GM18951 (cell line): Measurements from ENCODE around the gene STRC.
"Not testable (repeated sequence)": the region's sequence is repeated elsewhere in the genome, so short reads cannot be mapped to it uniquely, and the experiment has no call there.

Experiments
- POLR2A ChIP-seq: IDR thresholded peaks from 4 replicates; pipeline ENCODE4 v1.6.1; 2011; ENCODE audit warnings: mild to moderate bottlenecking; ENCODE audit not compliant: insufficient read length, insufficient read depth; ENCODE audit errors: extremely low read depth
- in situ Hi-C: fragments of 300-500 bp; cut with MboI; formaldehyde crosslinking; loops from one replicate; pipeline ENCODE4 v1.12.0; 2022; ENCODE audit warnings: low sequenced_read_pairs, mixed read lengths, inconsistent platforms; ENCODE audit not compliant: unreplicated experiment

The STRC gene

DNA sequence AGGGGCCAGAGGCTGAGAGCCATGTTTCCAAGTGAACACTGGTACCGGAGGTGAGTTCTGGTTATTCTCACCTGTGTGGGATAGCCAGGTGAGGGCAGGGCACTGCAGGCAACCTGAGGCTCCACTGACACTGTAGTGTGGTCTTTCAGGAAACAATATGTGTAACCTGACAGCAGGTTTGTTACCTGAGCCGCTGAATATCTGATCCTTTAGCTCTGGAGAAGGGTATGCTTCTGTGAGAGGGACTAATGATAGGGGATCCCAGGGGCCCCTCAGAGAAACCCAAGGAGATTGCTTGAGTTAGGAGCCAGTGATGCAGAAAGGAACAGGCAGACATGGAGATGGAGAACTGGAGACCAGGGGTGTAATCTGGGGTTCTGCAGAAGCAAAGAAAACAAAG, at the start of gene STRC:
TSS of gene STRC (minus strand) at position 101 of the 400 bp plus-strand sequence. CDS start at position 23, 78 bp downstream.
- in situ Hi-C loops, result not testable (repeated sequence)

DNA sequence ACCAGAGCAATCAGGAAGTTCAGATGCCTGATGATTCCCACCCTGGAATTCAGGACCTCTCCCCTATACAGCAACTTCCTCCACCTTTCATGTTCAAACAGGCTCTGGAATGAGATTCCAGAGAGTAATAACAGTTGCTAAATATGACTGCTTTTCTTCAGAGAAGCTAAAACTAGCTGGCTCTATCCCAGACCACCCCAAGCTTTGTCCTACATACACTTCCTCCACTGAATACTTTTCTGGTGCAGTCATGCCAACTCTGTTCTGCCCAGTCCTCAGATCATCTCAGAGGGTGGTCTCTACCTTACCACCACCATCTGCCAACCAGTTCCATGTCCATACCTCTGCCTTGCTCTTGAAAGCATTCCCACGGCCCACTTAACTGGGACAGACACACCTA, 47.6 kb upstream of the STRC start:
- in situ Hi-C loops, result not testable (repeated sequence)

GRCh38 chr15:43663333-43663732, 44.7 kb upstream of the STRC start:
- in situ Hi-C loops, result not testable (repeated sequence)

GRCh38 chr15:43662293-43662692, 43.7 kb upstream of the STRC start:
- in situ Hi-C loops, result not testable (repeated sequence)

DNA sequence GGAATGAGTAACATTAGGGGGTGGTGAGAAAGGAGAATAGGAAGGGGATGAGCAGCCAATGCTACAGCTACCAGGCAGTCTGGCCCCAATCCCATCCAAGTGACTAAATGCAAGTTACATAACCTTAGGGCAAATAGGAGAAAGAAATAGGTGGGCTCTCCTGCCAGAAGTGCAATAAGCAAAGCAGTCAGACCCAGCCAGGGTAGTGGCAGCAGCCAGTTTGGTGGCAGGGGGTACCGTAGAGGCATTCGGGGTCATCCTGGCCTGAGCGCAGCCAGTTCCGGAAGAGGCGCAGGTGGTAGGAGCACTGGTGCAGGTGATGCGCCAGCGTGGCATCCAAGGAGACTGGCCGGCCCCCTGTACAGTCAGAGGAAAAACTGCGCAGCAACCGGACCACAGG, 41.1 kb upstream of the STRC start:
- in situ Hi-C loops, result not testable (repeated sequence)

DNA sequence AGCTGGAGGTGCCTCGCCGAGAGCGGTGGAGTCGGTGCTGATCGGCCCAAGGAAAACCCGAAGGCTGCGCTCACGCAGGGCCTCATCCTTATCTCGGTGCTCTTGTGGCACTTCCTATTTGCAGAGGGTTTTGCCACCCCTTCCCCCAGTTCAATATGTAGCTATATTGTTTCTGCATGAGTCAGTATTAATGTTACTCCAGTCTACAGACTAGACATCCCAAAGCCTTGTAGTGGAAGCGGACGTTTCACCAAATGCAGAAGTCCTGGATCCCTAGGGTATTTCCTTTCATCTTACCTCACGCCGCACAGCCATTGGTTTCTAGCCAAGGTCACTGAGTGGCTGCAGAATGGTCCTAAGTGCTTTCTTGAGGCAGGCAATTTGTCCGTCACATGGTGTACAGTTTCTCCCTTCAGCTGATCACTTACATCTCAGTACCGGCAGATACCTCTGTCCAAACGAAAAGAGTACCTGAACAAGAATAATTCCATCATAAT, 30.9 kb upstream of the STRC start:
- in situ Hi-C loops, result not testable (repeated sequence)

DNA sequence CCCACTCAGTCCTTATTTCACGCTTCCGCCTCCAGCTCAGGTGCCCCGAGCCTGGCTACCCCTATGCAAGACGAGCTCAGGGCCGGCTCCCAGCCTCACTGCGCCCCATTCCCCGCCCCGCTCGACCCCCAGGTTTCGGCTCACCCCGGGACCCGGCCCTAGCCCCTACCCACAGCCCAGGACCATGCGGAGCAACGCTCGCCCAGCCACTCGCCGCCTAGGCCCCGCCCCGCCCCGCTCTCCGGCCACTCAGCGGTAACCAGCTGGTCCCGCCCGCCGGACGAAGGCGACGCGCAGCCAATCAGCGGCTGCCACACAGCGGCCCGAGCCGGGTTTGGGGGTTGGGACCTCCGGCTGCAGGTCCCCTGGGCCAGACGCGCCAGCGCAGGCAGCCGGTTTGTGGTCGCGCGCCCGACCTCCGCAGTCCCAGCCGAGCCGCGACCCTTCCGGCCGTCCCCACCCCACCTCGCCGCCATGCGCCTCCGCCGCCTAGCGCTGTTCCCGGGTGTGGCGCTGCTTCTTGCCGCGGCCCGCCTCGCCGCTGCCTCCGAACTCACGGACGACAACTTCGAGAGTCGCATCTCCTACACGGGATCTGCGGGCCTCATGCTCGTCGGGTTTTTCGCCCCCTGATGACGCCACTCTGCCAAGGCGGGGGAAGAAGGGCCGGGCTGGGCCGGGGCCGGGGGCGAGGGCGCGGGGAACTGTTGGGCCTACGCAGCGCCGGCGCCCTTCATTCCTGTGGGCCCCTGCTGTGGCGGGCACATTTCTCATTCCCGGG, 30.2 kb upstream of the STRC start, which contains the start of gene CATSPER2:
TSS of gene CATSPER2 (minus strand) at position 196 of the 781 bp plus-strand sequence. CDS start 783 bp downstream, outside the sequence.
- in situ Hi-C loops, result no loop called here
- TF ChIP-seq POLR2A, result no peak

DNA sequence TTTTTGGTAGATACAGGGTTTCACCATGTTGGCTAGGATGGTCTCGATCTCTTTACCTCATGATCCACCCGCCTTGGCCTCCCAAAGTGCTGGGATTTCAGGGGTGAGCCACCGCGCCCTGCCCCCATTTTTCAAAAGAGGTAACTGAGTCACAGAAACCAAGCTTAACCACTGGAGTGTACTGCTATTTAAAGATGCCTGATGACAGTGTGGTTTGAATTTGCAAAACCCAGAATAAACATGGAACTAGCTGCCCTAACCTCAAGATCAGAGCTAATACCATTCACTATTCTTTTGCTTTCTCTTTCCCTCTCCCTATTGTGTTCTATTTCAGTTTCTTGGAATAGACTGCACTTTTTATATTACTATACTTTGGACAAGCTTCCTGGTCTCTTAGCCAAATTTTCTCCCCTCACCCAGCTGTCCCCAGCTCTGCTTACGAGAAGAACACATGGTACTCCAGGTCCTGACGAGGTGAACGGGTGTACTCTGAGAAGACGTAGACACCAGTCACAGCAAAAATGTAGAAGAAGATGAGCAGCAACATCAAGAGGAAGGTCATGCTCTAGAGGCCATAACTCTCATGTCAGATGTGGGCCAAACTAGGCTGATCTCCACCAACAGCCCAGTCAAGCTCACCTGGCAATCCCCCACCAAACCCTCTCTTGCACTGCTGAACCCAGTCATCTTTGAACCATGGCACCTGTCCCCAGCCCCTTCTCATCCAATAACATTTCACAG, 20.0 kb upstream of the STRC start:
- in situ Hi-C loops, result loop anchor here (5.0 kb wide), 1 partner anchor 94 kb away; no protein-coding TSS in a partner anchor

- in situ Hi-C loops, result not testable (repeated sequence)
Measured at GRCh38 chr15:43626937-43627336, 8.3 kb upstream of the STRC start.

DNA sequence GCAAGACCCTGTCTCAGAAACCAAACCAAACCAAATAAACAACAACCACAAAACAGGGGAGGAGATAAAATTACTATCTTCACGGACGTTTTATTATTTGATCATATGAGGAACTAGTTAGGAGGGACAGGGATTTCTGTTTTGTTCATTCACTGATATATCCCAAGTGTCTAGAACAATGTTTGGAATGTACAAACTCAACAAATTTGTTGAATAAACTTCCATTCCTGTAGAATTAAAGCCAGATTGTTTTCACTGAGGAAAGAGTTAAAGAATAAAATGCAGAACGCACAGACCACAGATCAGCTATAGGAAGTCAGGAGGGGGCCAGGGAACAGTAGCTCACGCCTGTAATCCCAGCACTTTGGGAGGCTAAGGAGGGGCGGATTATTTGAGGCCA, 6.5 kb upstream of the STRC start:
- in situ Hi-C loops, result no loop called here
- TF ChIP-seq POLR2A, result no peak

DNA sequence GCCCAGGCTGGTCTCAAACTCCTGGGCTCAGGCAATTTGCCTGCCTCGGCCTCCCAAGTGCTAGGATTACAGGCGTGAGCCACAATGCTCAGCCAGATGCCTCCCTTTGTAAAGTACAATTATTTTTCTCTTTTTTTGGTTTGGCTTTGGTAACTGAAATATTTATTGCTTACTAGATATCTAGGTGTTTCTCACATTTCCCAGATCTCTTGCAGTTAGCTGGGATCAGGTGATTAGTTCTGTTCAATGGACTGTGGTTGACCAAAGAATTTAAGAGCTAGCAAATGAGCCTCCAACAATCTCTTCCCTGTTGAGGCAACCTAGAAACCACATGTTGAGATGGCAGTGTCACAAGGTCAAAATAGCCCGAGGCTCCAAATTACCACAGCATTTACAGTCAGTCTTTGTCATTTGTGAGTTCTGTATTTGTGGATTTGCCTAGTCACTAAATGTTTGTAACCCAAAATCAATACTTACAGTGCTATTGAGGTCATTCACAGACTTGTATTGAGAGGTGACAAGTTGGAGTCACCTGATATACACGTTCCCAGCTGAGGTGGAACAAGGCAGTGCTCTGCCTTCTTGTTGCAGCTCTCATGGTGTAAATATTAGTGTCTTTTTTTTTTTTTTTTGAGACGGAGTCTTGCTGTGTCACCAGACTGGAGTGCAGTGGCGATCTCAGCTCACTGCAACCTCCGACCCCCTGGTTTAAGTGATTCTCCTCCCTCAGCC, 3.6 kb upstream of the STRC start:
- in situ Hi-C loops, result not testable (repeated sequence)

- in situ Hi-C loops, result not testable (repeated sequence)
Measured at GRCh38 chr15:43617750-43618149, 850 bp downstream of the STRC start.

DNA sequence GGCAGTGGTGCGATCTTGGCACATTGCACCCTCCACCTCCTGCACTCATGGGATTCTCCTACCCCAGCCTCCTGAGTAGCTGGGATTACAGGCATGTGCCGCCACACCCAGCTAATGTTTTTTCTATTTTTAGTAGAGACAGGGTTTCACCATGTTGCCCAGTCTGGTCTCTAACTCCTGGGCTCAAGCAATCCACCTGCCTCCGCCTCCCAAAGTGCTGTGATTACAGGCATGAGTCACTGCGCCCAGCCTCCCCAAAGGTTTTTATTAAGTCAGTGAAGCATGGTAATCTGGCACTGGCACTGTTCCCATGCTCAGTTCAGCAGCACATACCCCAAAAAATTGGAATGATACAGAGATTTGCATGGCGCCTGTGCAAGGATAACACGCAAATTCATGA, 16.4 kb downstream of the STRC start:
- in situ Hi-C loops, result loop anchor here (5.0 kb wide), 1 partner anchor 100 kb away; no protein-coding TSS in a partner anchor

DNA sequence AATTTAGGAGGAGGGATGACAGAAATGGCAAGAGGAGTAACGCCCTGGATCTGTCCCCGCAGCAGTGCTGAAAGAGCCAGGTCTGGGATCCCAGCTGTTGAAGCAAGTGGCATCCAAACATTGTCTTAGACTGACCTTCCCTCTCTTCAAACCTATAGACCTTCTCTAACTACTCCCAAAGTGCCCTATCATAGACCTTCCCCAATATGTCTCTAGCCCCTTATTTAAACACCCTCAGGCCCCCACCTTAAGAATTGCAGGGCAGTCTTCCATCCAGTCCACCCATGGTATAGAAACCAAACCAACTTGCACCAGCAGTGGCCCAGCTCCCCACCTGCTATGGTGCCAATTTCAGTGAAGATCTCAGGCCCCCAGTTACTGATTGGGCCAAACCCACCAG, 18.4 kb downstream of the STRC start:
- in situ Hi-C loops, result loop anchor here (5.0 kb wide), 1 partner anchor 102 kb away; no protein-coding TSS in a partner anchor

GRCh38 chr15:43599131-43599530, 19.5 kb downstream of the STRC start:
- in situ Hi-C loops, result not testable (repeated sequence)

DNA sequence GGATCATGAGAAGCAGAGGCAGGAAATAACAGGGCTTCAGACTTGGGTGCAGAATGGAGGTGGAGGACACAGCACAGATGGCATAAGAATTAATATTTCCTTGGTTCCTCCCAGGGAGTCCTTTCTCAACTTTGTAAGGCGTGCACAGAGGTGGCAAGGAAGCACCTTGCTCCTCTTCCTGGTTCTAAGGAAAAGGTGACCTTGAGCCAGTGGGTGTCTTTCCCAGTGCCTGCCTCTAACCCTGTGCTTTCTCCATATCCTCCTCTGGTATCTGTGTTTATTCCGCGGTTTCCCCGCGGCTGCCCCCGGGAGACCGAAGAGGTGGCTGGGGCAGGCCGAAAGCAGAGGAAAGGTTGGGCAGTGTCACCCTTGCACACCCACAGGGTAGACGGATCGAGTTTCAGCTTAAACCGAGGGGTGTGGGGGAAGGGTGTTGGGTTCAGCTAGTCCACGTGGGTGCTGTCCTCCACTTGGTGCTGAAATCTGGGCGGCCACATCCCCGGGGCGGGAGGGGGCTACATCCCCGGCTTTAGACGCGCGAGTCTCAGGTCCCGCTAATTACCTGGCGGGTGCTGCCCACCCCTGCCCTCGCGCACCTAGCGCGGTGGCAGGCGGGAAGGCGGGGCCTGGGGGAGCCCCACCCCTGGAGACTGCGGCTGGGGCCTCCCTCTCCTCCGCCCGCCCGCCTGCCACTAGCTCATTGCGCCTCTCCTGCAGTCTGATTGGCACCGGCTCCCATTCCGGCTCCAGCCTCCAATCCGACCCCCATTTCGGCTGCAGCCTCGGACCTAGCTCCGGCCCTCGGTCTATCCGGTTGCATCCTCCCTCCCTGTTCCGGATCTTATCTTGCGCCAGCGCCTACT, 25.0 kb downstream of the STRC start, which contains the start of gene CKMT1B:
TSS of gene CKMT1B (plus strand) at position 700 of the 863 bp plus-strand sequence. CDS start 192 bp downstream, outside the sequence.
- in situ Hi-C loops, result not testable (repeated sequence)

DNA sequence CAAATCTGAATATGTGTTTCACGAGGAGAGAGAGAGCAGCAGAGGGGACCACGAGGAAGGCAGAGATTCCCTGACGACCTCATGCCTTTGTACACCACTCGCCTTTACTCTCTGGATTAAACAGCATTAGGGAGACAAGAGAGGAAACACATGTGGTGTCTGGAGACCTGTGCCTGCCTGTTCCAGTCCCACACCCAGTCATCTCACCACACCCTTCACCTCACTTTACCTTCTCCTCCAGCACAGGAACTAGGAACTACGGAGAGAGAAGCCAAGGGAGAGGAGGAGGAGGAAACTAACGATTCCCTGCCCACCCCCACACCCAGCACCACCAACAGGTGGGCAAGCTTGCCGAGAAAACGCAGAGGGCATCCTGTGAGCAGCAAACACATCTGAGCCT, 25.8 kb downstream of the STRC start:
- in situ Hi-C loops, result not testable (repeated sequence)

DNA sequence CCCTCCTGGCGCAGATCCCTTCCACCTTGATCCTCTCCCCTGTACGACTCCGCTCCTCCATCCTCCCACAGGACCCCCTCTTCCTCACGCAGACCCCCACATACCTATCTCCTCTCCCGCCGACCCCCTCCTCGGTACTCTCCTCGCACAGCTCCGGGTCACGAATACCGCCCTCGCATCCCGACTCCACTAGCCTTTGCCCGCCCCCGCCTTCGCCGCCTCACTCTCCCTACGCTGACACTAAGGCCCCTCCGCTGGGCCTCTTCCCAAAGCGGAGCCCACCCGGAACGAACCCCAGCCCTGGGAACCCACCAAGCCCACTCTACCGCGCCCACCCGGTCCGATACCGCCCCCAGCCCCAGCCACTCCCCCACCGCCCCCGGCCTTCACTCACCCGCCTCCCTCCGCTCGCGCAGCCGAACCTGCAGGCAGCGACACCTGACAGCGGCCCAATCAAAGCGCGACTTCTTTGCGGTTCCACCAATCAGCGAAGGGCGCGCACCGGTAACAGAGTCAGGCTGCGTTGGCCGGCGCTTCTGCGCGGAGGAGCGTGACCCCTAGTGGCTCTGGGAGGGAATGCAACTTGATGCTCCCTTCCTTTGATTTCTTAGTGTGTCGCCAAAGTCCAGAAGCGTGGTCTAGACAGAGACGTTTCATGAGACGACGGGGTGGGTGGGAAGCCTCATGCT, 28.7 kb downstream of the STRC start, which contains the start of gene PPIP5K1:
TSS of gene PPIP5K1 (minus strand) at position 431 of the 689 bp plus-strand sequence. CDS start 5,704 bp downstream, outside the sequence.
- in situ Hi-C loops, result not testable (repeated sequence)
